CMK (cell line): ENCODE data around the gene SCG5.

Source experiments
- DNase-seq: peaks from one replicate; pipeline ENCODE4 v3.0.0-alpha.2; 2010; ENCODE audit warnings: low read depth

SCG5 gene

DNA sequence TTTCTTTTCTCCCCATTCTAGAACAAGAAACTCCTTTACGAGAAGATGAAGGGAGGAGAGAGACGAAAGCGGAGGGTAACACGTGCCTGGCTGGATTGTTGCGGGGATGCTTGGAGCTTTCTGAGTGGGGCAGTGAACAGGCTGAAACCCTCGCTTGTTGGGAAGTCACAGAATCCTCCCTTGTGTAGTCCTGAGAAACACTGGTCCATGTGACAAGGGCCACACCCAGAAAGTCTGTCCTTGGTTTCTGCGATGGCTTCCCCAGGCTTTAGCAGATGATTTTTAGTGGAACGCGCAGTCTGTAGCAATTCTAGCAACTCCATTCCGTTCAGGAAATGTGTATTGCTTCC lies 50.2 kb downstream of the SCG5 start:
- DNase-seq: no peak

DNA sequence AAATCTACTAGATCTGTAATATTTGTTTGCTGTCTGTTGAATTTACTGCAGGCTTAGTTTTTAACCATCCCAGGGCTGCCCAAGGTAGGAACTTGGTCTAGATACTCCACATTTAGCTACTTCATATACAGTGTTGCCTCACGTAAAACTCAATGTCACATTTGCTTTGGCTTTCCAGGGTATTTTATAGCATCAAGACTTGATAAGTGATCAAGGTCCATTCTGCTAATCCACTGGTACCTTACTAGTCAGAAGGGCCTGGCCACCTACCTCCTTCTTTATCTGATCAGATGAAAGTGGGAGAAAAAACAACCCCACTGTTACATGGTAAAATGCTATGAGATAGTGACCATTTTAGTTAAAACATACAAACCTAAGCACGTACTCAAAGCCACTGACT lies 50.8 kb downstream of the SCG5 start:
- no peak for DNase-seq

DNA sequence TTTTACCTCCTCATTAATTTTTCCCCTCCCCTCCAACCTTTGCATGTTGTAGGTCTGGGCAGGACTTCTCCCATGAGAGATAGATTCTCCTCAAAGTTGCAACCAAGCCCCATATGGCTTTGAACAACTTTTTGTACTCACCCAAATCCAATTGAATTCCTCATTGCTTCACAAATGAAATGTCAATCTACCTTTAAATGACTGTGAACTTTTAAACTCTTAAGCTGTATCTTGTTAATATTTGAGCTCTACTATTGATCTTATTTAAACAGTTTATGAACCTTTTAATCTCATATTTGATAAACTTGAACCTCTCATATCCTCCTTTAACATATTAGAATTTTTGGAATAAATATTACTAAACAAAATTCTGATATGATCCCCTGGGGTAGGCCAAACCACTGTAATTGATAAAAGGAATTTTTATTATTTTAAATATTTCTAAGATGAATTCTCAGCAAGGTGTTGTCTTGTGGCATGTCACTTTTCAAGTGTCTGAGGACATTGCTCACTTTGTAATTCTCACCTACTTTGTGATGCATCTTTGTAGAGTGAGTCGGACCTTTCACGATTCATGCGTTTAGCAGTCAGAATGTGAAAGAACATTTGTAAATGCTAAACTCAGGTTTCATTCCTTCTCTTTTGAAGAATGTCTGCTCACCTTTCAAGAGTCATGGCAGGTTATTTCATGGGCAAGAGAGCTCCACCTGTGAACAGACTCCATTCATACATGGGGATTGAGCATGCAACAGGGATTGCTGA lies 52.9 kb downstream of the SCG5 start:
- DNase-seq: no peak

DNA sequence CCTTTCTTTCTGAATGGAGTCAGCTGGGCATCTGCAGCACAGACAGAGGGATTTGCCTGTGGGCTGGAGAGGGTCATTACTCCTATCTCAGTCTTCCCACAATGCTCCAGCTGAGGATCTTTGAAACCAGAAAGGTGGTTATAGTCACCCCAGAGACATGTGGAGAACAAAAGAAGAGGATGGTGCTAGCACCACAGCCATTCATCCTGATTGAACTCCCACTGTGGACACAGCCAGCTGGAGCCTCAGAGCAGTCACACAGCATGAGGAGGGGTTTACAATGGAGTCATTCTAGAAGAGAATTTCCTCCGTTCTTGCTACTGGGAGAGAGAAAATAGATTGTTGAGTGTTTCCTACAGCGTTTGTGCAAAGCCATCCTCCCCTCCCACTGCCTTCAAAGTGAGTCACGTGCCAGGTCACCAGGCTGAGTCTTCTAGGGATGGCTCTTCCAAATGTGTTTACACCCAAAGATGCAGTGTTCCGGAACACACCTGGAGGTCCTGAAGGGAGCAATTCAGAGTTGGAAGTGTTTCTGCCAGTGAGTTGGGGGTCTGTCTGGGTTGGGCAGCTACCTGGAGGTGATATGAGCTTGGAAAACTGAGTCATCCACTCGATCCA lies 57.4 kb downstream of the SCG5 start:
- DNase-seq: no peak

DNA sequence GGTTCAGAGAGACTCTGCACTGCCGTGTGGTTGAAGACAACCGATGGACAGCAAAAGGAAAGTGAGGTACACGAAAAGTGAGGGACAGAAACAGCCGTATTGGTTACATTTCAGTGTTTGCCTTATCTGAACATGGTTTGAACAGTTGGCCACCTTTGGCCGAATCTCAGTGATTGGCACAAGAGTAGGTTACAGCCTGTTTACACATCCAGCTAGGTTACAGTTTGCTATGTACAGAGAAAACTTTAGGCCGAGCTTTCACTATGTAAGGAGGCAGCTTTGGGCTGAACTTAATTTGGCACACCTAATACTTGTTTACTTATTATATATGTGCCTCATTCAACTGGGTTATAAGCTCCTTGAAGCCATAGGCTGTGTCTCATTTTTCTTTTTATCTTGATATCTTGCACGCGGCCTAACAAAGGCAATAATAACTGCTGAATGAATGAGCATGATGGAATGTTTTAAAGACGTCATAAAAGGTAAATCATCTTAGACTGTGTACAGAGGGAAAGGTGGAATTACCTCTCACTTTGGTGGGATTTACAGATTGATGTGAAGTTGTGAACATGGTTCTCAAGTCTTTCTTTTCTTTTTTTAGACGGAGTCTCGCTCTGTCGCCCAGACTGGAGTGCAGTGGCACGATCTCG lies 59.1 kb downstream of the SCG5 start:
- no peak for DNase-seq

DNA sequence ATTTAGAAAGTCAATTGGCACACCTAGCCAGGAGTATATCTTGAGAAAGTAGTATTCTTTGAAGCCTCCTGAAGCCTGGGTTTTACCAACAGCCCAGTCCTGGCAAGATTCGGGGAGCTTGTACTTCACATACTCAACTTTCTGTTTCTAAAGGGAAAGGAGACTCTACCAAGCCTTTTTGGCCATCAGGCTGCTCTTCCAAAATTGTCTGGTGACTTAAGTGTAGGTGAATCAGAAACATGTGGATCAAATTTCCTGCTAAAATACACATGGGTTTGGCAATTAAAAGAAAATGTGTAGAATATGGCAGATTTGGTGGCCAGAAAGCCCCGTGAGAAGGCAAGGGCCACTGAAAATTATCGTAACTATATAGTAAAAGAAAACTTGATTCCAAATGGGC lies 60.4 kb downstream of the SCG5 start:
- no peak for DNase-seq

DNA sequence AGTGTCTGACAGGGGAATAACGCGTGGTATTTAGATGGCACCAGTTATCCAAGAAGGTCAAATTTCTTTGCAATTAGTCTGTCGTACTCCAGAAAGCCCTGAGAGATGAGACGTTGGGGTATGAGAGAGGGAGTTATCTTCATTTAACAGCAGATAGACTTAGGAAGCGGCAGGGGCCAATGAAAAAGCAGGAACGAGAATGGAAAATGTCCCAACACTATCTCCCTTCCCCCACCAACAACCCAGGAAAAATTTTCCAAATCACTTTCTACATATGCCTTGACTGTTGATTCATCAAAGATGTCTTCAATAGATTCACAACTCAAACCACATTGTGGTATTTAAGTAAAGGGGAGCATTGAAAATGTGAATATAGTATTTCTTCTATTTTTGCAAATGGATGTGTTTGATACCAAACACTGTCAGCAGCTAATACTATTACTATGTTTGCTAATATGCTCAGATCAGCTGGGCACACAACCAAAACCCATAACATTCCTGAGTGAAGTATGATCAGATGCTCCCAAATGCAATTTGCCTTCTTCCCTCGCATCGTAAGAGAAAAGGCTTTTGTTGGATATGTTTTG lies 63.0 kb downstream of the SCG5 start:
- DNase-seq: no peak

DNA sequence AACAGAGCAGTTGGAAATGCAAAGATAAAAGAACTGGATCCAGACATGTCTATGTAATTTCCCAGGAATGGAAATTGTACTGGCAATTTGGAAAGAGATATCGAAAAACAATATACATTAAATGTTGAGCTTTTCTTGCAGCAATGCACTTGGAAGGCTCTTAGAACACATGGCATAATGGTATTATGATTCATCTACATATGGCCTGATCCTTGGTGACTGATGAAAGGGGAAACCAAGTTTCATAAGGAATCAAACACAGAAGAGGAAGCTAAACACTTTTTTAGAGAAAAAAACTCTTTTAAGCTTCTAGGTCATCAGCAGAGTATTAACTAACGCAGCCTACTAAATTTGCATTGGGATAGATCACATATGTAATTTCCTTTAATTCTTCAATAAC lies 63.9 kb downstream of the SCG5 start:
- no peak for DNase-seq

DNA sequence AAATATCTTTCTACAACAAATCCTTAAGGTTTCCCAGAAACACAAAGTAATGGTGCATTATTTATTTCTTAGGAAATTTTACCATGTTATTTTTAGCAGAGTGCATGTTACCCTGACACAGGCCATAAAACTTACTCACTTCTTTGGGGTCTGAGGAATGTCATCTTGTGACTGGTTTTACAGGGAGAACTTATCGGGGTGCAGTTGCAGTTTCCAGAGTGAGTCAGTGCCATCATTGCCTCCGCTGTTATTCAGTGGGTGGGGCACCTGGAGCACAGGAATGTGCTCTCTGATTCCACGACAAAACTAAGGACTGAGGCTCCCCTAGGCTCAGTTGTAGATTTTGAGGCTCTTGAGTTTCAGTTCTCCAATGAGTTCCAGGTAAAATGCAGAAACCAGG lies 65.2 kb downstream of the SCG5 start:
- DNase-seq: no peak

DNA sequence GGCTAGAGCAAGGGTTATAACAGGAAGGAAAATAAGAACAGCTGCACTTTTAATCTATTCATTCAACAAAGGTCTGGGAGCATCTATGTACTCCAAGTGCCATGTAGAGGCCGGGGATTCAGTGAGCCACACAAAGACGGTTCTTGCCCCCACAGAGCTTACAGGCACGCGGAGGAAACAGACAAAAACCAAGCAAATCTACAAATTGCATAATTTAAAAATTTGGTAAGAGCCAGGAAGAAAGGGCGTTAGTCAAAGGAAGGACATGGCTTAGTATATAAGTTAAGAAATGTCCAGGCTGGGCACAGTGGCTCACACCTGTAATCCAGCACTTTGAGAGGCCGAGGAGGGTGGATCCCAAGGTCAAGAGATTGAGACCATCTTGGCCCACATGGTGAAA lies 65.9 kb downstream of the SCG5 start:
- no peak for DNase-seq

DNA sequence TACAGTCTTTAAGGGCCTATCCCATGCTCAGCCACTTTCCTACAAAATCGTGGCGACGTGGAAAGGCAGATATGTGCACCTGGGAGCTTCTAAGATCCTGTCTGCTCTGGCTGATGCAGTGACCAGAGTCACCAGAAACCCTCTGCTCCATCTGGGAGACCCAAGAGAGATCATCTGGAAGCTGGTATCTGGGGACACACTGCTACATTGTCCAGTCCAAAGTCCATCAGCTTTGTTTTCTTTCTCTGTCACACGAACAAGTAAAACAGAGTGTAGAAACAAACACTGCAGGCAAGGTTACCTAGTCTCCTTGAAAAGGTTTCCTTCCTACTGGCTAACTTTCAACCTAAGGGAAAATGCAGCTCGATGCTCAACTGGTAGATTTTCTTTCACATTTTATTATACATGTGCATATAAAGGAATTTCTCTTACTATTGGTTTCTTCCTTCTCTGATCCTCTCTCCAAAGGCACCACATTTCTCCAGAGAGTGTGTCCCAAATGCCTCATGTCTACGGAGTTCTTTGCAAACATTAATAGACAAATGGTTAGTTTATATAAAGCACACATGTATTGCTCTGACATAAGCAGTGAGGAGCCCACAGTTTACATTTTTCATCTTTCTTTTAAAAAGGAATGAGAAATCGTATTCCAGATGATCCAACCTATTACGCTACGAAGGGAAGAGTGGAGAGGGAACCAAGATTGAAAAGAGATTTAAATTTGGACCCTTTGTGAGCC lies 68.0 kb downstream of the SCG5 start:
- no peak for DNase-seq

DNA sequence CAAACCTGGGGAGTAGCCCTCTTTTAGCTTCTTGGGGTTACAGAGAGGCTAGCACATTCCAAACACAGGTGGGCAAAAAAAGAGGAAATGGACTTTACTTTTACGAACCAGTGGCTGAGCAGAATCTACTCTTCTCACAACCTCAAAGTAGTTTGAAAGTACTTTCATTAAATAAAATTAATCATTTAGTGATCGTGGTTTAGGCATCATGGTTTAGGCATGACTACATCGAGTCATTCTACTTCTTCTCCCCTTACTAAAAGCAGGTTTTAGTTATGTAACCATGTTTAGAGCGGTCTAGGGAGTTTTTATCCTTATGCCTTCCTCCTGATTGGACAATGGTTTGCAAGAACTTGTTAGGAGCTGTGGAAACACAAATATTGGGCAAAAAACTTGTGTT lies 73.8 kb downstream of the SCG5 start:
- no peak for DNase-seq

DNA sequence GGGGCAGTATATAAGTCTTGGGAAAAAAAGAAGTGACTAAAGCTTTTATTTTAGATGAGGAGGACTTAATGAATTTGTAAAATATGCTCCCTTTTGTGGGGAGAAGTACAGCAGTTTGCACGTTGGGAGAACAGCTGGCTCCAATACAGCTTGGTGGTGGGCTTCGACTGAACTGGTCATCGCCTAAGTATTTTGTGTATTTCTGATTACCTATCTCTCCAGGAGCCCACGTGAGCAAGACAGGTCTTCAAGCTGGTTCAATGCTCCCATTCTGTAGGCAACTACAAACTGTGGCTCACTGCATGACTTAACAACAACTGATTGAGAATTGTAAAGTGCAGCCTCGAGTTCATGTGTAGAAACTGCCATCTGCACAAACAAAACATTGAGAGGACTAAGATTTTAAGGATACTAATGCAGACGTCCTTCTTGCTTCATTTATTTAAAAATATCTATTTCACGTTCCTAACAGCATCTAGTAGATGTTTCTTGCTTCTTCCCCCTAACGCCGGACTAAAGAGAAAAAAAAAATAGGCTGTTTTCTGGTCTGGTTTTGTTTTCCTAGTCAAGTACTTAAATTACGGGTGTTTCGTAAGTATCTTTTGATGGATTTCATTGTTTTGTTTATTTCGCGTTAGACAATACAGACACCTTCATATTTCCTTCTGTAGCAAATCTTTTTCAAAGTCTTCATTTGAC lies 74.9 kb downstream of the SCG5 start:
- DNase-seq: no peak

DNA sequence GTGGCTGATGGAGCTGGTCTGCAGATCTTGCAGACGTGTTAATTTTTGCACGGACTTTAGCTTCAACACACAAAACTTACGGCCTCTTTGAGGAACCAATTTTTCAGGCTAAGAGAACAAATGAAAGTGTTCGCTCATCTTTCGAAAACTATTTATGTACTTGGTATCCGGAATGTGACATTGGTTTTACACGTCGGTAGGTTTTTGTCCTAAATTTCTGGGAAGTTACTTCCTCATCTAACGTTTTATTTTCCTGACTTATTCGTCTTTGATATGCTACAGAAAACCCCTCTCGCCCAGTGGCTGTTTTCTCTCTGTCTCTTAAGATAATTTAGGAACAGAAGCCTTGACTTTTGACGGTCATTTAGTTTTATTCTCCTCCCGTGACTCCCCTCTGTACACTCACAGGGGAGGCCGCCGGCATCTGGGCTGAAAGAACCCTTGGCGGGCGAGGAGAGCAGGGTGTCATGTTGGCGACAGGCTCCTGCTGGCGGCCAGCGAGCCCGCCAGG lies 75.5 kb downstream of the SCG5 start:
- DNase-seq: no peak

DNA sequence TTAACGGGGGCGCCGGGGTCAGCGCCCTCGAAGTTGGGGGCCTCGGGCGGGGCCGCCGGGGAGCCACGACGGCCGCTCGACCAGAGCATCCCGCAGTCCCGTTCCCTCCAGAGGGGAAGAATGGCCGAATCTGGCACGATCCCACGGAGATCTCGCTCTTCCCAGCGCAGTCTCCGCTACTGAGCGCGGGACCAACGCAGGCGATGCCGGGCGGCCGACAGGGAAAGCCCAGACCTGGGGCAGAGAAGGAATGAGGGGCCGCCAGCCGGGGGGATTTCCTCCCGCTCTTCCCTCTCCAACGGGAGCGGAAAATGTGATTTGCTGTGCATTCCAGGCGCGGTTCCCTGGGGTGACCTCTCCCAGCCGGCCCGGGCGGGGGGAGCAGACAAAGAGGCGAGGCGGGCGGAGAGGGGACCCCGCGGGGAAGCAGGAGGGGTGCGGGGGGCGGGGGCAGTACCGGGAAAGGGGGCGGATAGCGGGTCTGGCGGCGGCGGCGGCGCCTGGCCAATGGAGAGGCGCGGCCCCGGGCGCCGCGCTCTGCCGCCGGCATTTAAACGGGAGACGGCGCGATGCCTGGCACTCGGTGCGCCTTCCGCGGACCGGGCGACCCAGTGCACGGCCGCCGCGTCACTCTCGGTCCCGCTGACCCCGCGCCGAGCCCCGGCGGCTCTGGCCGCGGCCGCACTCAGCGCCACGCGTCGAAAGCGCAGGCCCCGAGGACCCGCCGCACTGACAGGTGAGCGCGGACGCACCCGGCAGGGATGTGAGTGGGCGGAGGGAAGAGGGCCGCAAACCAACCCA lies 76.1 kb downstream of the SCG5 start, which contains the start of gene GREM1:
TSS of gene GREM1 (plus strand) at position 579 of the 801 bp plus-strand sequence. CDS start 12,687 bp downstream, outside the sequence.
- DNase-seq: no peak

DNA sequence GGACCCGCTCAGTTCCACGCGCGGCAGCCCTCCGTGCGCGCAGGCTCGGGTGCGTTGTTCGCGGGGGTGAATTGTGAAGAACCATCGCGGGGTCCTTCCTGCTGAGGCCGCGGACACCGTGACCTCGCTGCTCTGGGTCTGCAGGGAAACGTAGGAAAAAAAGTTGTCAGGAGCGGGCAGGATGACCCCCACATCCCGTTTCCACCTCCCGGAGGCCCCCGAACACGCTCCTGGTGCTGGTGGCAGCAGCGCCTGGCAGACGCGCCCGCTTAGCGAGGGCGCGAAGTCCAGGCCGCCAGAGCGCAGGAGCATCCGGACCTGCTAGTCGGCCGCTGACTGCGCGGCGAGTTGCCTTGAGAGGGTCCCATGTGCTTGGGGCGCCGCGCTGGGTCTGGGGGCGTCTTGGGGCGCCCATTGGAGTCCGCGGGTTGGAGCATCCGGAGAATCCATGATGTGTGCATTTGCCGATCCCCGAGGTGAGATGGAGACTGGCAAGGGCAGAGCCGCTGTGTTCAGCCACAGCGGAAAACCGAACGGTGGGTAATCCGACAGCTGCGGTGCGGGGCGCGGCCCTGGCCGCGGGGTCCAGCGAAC lies 76.8 kb downstream of the SCG5 start:
- no peak for DNase-seq

DNA sequence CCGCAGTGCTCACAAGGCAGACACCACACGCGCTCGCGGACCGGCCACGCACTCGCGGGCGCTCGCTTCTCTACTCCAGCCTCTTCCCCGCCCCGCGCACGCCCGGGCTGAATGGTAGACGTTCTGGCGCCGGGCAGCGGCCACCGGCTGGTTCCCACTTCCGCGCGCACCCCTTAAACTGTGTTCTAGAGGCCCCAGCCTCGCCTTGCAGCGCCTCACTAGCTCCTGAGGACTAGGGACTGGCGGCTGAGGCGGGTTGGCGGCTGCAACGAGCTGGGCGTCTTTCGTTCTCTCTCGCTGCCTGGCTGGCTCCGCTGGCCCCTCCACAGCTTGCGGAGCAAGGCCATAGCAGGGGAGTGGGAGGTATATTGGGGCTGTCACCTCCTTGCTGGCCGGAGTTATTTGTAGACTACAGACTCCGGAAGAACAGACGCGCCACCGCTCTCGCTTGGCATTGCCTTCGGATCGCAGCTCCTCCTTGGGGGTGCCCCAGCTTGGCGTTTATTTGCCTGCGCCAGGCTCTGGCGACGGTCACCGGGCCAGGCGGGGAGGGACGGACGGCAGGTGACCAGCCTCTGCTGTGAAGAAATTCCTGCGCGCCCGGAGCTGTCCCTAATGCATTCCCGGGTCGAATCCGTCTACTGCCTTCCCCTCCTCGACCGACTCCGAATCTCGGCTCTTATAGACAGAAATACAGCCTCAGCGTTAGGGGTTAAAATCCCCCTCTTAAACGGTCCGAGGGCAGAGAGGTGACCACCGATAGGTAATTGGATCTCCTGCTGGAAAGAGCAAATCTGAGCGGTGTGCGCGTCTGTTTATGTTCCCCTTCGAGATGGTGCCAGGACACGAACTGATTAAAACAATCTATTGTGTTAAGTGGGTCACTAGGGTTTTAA lies 77.6 kb downstream of the SCG5 start:
- DNase-seq: no peak

DNA sequence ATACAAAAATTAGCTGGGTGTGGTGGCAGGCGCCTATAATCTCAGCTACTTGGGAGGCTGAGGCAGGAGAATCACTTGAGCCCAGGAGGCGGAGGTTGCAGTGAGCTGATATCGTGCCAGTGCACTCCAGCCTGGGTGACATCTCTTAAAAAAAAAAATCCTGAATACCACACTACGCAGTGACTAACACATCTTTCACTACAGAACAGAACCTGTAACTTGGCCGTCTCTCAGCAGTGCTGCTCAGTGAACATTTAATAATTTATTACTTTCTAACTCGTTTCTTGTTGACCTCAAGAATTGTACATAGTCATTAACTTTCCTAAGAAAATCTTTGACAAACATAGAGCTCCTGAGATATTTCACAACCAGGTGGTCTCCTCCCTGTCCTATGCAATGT lies 80.1 kb downstream of the SCG5 start:
- no peak for DNase-seq

DNA sequence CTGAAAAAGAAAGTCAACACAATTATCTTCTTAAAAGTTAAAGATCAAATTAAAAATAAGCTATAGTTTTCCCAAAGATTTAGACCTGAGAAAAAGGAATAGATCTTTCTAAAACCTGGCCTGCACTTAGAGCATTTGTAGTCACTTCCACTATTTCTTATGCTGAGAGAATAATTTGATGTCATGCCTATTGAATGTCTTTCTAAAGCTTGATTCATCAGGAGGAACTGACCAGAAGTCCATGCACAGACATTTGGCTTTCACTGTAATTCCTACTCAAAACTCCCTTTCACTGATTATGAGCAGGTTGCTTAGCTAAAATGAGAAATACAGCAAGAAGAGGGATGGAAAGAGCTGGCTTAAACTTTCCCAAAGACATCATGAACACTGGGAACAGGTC lies 80.6 kb downstream of the SCG5 start:
- no peak for DNase-seq
